NB4 (cell line): ENCODE data around the gene SLC16A10.
A peak's percentile ranks its signal among the peaks of the same experiment; 100 is the strongest.

Experiments used
- POLR2A ChIP-seq: IDR thresholded peaks from 2 replicates; pipeline ENCODE4 v1.6.1; 2011; ENCODE audit warnings: mild to moderate bottlenecking; ENCODE audit not compliant: insufficient read length; ENCODE audit errors: extremely low read depth
- TF ChIP-seq, protein P1 (sequence below): IDR thresholded peaks from one replicate; pipeline ENCODE4 v1.5.1; 2012; ENCODE audit warnings: low read depth, low read length

GRCh38 chr6:111210194-111210728 lies 123.0 kb downstream of the SLC16A10 start:
- TF ChIP-seq, protein P1, sequence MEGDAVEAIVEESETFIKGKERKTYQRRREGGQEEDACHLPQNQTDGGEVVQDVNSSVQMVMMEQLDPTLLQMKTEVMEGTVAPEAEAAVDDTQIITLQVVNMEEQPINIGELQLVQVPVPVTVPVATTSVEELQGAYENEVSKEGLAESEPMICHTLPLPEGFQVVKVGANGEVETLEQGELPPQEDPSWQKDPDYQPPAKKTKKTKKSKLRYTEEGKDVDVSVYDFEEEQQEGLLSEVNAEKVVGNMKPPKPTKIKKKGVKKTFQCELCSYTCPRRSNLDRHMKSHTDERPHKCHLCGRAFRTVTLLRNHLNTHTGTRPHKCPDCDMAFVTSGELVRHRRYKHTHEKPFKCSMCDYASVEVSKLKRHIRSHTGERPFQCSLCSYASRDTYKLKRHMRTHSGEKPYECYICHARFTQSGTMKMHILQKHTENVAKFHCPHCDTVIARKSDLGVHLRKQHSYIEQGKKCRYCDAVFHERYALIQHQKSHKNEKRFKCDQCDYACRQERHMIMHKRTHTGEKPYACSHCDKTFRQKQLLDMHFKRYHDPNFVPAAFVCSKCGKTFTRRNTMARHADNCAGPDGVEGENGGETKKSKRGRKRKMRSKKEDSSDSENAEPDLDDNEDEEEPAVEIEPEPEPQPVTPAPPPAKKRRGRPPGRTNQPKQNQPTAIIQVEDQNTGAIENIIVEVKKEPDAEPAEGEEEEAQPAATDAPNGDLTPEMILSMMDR = peak; percentile 53
- no peak for TF ChIP-seq POLR2A
